Measurements from ENCODE around the gene PLPP1.

GRCh38 chr5:55538661-55539060 is 3.9 kb upstream of the PLPP1 start:
- TF ChIP-seq, protein P1, sequence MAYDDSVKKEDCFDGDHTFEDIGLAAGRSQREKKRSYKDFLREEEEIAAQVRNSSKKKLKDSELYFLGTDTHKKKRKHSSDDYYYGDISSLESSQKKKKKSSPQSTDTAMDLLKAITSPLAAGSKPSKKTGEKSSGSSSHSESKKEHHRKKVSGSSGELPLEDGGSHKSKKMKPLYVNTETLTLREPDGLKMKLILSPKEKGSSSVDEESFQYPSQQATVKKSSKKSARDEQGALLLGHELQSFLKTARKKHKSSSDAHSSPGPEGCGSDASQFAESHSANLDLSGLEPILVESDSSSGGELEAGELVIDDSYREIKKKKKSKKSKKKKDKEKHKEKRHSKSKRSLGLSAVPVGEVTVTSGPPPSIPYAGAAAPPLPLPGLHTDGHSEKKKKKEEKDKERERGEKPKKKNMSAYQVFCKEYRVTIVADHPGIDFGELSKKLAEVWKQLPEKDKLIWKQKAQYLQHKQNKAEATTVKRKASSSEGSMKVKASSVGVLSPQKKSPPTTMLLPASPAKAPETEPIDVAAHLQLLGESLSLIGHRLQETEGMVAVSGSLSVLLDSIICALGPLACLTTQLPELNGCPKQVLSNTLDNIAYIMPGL (CRISPR knock-in tag; IDR thresholded peaks at IDR 0.05; ENCODE audit: borderline replicate concordance), result no peak
- TF ChIP-seq JUN (IDR thresholded peaks at IDR 0.05) (no peak), RCOR1 (IDR thresholded peaks at IDR 0.05; ENCODE audit: low read depth, low read length) (no peak), HOXA7 (CRISPR knock-in tag; IDR thresholded peaks at IDR 0.05) (no peak), POLR2A (IDR thresholded peaks at IDR 0.05; ENCODE audit: low read length) (no peak), MAFK (IDR thresholded peaks at IDR 0.05; ENCODE audit: partially characterized antibody) (no peak), KDM5A (IDR thresholded peaks at IDR 0.05) (no peak), JUNB (IDR thresholded peaks at IDR 0.05) (no peak)
- TF ChIP-seq, protein P2, sequence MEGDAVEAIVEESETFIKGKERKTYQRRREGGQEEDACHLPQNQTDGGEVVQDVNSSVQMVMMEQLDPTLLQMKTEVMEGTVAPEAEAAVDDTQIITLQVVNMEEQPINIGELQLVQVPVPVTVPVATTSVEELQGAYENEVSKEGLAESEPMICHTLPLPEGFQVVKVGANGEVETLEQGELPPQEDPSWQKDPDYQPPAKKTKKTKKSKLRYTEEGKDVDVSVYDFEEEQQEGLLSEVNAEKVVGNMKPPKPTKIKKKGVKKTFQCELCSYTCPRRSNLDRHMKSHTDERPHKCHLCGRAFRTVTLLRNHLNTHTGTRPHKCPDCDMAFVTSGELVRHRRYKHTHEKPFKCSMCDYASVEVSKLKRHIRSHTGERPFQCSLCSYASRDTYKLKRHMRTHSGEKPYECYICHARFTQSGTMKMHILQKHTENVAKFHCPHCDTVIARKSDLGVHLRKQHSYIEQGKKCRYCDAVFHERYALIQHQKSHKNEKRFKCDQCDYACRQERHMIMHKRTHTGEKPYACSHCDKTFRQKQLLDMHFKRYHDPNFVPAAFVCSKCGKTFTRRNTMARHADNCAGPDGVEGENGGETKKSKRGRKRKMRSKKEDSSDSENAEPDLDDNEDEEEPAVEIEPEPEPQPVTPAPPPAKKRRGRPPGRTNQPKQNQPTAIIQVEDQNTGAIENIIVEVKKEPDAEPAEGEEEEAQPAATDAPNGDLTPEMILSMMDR (IDR thresholded peaks at IDR 0.05), result no peak
- TF ChIP-seq, protein P3, sequence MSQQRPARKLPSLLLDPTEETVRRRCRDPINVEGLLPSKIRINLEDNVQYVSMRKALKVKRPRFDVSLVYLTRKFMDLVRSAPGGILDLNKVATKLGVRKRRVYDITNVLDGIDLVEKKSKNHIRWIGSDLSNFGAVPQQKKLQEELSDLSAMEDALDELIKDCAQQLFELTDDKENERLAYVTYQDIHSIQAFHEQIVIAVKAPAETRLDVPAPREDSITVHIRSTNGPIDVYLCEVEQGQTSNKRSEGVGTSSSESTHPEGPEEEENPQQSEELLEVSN (IDR thresholded peaks at IDR 0.05; ENCODE audit: borderline replicate concordance, low read depth), result no peak

Data from A549 (cell line).